Astrocyte (in vitro differentiated cells and primary cell): ENCODE measurements around the gene DDRGK1.

ENCODE experiments used
- EZH2 ChIP-seq: IDR thresholded peaks from 2 replicates; pipeline ENCODE4 v1.6.1; 2012; ENCODE audit warnings: mild to moderate bottlenecking, low read length, inconsistent platforms; ENCODE audit not compliant: insufficient read depth
- TF ChIP-seq, protein P1 (sequence below): IDR thresholded peaks from 2 replicates; pipeline ENCODE4 v1.5.1; 2011; ENCODE audit warnings: low read depth, mild to moderate bottlenecking, inconsistent platforms, low read length, moderate library complexity; ENCODE audit not compliant: insufficient read depth

DNA sequence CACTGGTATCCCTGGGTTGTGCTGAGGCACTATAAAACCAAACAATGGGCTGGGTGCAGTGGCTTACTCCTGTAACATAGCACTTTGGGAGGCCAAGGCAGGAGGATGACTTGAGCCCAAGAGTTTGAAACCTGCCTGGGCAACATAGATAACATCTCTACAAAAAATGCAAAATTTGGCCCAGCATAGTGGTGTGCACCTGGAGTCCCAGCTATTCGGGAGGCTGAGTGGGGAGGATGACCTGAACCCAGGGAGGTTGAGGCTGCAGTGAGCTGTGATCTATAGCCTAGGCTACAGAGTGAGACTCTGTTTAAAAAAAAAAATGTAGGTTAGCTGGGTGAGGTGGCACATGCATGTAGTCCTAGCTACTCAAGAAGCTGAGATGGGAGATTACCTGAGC, 42.2 kb upstream of the DDRGK1 start:
- no peak for TF ChIP-seq EZH2
- TF ChIP-seq, protein P1, sequence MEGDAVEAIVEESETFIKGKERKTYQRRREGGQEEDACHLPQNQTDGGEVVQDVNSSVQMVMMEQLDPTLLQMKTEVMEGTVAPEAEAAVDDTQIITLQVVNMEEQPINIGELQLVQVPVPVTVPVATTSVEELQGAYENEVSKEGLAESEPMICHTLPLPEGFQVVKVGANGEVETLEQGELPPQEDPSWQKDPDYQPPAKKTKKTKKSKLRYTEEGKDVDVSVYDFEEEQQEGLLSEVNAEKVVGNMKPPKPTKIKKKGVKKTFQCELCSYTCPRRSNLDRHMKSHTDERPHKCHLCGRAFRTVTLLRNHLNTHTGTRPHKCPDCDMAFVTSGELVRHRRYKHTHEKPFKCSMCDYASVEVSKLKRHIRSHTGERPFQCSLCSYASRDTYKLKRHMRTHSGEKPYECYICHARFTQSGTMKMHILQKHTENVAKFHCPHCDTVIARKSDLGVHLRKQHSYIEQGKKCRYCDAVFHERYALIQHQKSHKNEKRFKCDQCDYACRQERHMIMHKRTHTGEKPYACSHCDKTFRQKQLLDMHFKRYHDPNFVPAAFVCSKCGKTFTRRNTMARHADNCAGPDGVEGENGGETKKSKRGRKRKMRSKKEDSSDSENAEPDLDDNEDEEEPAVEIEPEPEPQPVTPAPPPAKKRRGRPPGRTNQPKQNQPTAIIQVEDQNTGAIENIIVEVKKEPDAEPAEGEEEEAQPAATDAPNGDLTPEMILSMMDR = no peak
